ENCODE results near the gene NELFB.

NELFB gene

DNA sequence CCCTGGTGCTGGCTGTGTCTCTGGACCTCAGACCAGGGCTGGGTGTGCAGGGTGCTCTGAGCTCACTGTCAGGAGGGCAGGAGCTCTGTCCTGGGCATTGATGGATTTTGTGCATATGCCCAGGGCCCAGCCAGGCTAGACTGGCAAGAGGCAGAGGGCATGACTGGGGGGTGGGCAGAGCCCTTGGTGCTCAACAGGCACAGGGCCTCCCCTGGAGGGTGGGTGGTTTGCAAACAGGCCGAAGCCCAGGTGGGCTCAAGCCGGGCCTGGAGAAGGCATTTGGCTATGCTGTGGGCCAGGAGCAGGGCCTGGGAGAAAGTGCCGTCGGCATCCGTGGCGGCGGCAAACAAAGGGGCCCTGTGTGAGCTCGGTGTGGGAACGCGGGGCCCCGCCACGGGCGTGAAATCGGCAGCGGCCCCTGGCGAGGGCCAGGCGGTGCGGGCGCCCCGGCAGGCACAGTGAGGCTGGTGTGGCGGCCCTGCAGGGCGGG, 48.8 kb downstream of the NELFB start:
- DNase-seq: no peak

DNA sequence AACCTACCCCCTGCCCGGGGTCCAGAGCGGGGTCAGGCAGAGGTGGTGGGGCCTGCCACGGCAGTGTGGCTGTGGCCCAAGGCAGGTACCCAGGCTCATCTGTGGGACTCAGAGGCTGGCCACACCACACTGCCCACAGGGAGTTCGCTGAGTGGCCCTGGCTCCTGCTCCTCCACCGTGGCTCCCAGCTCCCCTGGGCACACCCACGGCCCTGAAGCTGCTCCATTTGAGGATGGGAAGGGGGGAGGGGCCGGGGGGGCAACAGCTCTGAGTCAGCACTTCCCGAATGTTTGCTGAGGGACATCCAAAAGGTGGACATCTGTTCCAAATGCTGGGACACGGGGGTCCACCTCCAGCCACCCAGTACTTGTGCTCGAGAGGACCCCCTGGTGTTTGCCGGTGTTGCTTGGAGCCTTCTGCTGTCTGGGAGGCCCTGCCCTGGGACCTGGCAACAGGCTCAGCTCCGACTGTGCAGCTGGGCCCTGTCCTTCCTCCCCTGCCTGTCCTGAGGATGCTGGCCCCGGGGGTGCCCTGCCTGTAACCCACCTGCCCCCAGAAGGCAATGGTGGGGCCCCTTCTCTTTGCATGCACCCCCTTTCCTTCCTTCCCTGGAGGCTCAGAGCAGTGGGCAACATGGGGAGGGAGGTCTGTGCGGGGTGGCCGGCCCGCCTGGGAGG, 49.4 kb downstream of the NELFB start:
- DNase-seq: no peak

DNA sequence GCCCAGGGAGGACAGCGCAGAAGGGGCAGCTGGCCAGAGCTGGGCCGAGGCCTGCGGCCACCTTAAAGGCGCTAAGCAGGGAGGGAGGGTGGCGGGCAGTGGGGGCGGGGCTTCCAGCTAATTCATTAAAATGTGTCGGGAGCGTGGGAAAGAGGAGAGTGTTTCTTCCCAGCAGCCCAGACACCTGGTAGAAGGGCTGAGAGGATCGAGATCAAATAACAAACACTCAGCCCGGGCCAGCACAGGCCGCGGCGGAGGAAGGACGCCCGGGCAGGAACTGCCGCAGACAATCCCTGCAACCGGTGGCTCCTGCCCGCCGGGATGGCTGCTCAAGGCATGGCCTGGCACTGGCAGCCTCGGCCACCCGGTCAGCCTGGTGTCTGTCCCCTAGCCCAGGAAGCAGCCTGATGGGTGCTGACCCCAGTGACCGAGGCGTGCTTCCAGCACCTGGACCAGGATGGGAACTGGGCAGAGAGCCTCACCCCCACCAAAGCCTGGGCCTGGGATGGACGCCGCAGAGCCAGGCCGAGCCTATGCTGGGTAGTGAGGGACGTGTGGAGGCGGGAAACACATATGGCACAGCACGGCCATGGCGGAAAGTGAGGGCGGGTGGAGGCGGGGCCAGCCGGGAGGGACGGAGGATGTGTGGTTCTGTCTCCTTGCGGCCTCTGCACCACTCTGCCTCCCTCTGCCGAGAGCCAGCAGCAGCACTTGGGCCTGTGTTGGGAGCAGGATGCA, 50.1 kb downstream of the NELFB start:
- no peak for DNase-seq

DNA sequence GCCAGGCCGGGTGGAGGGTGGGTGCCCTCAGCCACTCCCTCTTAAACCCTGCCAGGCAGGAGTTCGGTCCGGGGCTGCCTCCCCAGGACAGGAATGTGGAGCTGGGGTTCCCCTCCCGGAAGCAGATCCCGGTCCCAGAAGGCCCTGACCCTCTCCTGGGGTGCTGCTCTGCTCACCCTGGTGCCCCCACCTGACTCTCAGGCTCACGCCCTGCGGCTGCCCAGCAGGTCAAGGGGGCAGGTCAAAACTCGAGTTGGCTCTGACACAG, 50.6 kb downstream of the NELFB start:
- no peak for DNase-seq

DNA sequence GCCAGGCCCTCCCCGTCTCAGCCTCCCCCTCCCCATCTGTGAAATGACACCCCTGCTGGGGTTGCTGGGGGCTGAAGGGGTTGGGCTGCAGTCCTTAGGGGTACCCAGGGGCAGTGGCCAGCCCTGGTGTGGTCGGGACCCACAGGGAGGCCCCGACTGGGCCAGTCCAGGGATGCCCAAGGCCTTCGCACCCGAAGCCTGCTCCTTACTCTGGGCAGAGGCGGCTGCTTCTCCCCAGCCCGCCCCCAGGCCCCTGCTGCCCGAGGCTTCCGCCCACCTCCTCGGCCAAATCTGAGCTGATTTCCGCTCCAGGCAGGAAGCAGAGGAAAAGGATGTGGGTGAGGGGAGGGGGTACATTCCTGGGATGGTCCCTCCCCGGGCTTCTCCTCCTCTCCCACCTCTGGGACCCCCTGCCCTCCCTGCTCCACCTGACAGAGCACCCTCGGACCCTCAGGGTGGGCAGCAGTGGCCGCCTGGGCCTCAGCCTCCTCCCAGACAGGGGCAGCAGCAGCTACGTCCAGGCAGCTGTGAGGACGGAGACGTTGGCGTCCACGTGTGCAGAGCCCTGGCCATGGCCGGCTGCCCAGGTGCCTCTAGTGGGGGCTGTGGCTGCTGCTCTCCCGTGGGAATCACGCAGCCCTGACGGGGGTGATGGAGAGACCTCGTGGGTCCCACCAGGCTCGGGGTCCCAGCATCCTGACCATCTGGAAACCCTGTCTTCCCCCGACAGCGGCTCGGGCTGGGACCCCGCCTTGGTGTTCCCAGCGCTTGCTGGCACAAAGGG, 51.1 kb downstream of the NELFB start:
- DNase-seq: no peak

DNA sequence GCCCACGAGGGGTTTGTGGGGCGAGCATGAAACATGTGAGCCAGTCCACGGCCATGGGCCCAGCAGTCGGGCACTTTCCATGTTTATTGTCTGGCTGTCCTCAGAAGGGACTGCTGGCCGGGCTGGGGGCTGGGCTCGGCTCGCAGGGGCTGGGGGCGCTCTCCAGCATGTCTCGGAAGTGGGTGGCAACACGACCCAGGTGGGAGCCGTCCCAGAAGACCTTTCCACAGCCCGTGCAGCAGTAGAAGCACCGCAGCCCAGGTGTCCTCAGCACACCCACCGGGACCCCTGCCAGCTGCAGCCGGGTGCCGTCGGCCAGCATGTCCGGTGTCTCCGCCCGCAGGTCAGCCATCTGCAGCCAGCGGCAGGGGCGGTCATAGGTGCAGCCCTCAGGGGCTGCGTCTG, 51.7 kb downstream of the NELFB start:
- DNase-seq: no peak

DNA sequence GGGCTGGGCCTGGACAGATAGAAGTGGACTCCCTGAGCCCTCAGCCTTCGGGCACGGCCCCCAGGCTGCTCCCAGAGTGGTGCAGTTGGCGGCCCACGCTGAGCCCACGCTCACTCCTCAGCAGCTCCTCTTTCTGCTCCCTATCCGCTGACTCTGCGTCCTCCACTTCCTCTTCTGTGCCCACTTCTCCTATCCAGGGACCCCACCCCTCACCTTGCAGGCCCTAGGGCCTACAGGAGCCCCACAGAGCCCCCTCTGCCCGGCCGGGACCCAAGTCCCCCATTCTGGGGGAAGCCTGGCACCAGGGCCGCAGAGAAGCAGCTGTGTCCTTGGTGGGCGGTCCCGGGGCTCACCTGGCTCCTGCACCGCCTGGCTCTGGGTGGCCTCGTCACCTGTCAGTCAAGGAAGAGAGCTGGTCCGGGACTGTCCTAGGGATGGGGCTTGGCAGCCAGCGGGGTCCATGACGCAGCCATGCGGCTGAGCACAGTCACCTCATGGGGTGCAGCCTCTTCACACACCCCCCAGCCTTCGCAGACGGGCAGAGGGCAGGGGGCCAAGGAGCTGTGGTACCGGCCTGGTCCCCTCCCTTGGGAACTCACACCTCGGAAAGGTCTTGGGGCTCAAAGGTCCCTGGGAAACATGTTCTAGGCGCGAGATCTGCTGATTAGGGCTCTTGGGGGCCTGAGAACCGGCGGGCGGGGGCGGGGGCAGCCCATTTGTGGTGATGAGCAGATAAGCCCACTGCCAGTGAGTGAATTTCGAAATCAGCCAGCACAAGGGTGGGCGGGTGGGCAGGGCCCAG, 52.3 kb downstream of the NELFB start:
- DNase-seq: no peak

DNA sequence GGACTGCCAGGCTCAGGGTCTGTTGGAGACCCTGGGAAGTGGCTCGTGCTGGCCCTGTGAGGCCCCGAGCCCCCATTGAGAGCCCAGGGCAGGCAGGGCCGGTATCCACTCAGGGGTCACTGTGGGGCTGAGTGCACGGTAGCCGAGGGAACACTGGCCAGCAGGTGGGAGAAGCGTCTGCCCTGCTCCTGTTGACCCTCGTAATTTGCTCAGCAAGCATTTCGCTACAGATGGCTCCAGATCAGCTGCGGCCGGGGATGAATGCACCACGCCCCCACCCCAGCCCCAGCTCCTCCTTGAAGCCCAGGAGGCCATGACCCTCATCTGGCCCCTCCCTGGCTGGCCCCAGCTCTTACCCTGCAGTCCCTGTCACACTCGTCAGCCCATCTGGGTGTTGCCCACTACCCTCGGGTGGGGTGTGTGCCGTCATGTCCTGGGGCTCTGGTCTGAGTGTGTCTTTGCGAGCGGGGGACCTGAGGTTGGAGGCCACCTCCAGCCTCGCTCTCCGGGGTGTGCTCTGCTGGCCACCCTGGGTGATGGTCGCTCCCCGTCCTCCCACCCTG, 53.0 kb downstream of the NELFB start:
- DNase-seq: no peak

DNA sequence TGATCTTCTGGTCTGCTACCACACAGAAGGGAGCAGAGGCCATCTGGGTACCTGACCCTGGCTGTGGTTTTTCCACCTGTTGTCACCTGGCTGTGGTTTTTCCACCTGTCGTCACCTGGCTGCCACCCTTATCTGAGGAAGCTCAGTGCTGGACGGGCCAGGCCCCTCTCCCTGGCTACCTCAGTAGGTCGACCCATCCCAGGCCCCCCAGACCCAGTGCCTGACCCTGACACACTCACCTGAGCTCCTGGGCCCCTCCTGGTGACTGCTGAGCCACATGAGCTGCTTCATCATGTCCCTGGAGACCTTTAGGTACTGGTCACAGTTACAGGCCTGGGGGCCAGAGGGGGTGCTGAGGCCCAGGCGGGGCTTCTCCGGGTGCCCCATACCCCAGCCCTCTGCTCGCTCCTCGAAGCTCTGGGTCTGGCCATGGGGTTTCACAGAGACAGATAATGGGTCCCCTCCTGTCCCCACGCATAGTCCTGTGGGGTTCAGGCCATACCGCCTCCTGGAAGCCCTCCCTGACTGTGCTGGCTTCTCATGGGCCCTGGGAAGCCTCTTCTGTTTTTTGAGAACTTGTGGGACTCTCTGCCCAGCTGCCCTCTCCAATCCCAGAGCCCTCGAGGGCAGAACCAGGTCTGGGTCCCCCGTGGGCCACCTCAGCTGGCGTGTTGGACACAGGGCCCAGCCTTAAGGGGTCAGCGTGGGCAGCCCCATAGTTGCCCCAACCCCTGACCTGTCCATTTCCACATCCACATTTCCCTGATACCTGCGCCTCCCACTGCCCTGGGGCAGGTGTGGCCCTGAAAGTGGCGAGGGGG, 54.5 kb downstream of the NELFB start:
- DNase-seq: no peak

DNA sequence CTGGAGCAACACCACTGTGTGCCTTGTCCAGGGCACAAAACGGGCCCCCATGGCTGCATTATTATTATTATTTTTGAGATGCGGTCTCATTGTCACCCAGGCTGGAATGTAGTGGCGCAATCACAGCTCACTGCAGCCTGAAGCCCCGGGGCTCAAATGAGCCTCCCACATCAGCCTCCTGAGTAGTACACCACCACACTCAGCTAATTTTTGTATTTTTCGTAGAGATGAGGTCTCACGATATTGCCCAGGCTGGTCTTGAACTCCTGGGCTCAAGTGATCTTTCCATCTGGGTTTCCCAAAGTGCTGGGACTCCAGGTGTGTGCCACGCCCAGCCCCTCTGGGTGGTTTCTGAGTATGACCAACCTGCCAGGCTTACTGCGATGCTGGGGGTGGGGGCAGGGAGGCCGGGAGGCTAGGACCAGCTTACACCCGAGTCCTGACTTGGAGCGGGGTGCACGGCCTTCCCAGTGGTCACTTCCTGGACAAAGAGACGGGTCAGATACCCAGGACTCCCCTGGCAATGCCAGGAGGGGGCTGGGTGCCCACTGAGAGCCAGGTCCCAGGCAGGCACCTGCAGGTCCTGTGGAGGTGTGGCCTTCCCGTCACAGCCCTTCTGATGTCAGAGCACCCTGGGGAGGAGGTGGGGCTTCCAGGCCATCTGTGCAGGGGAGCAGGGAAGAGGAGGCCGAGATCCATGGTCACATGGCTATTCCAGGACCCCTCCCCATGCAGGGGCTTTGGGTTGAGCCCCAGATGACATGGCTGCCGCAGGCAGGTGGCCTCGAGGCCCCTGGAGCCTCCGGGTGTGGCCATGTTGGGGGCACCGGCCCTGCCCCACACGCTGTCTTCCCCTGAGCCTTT, 55.3 kb downstream of the NELFB start:
- DNase-seq: no peak

DNA sequence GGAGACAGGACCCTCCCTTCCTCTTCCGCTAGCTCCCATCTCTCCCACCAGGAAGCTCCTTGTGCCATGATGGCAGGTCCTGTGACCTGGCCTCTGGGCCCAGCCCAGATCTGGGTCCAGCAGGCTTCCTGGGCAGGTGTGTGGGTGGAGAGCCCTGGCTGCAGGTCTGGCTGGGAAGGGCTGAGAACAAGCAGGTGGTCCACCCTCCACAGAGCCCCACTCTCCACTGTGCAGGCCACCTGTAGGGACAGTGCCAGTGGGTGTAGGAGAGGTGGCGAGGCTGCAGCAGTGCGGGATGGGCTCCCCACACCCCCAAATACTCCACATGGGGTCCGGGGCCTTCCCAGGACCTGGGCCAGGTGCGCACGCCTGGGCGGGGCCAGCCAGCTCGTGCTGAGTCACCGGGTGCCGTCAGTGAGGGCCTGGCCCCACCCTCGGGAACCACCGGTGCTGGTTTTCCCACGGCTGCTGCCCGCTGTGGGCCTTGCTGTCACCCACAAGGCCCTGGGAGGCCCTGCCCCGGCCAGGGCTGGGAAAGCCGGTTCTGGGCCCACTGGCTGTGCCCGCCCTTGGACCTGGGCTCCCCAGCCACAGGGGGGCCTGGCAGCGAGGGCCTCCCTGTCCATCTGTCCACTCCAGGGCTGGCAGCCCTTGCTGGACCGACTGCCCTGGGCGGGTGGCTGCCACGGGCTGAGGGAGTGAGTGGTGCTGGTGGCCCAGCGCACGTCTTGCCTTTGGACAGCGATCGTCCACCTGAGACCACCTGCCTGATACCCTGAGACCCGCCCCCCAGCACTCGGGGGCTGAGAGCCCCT, 56.3 kb downstream of the NELFB start:
- no peak for DNase-seq

DNA sequence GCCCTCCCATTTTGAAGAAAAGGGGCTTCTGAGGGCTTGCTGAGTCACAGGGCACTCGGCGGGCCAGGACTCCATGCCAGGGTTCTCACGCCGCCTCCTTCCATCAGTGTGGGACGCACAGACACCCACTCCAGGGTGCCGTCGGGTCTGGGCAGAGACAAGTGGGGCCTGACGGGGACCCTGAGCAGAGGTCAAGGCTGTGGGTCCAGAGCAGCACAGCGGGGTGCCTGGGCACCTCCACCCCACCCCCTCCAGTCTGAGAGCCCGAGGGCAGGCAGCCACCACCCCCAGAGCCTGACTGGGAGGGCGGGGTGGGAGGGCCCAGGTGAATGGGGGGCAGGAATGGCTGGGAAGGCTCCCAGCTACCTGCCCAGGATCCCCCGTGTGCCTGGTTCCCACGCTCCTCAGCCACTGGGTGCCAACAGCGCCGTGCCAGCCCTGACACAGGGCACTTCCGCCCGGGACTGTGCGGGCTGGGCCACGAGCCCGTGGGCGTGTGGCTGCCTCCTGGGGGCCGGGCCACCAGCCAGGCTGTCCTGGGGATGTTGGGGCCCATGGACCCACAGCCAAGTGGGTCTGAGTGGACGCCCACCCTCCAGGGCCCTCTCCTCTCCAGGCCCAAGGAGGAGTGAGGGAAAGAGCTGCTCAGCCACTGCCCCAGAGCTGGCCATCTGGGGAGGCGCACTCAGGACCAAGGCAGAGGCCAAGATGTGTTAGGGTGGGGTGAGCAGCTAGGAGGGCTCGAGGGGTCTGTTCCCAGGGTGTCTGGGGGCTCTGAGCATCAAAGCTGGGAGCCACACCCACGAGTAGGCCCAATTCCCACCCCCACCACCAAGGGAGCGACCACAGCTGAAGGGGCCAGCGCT, 57.1 kb downstream of the NELFB start:
- DNase-seq: no peak

DNA sequence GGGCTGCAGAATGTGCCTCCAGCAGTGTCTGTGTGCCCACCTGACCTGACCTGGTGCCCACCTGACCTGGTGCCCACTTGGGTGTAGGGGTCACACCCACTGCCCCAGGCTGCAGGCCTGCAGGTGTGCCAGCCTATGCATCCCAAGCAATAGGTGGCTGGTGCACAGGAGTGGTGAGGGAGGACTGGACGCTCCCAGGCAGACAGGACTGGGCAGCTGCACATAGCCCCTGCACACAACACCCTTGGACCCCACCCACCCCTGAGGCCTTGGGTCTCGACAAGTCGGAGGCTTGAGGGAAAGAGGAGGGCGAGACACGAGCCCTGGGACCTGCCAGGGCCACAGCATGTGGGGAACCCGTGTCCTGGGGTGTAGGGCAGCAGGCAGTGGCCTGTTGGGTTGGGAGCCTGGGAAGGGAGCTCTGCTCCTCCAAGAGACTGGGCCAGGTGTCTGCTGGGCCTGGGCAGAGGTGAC, 57.8 kb downstream of the NELFB start:
- no peak for DNase-seq

DNA sequence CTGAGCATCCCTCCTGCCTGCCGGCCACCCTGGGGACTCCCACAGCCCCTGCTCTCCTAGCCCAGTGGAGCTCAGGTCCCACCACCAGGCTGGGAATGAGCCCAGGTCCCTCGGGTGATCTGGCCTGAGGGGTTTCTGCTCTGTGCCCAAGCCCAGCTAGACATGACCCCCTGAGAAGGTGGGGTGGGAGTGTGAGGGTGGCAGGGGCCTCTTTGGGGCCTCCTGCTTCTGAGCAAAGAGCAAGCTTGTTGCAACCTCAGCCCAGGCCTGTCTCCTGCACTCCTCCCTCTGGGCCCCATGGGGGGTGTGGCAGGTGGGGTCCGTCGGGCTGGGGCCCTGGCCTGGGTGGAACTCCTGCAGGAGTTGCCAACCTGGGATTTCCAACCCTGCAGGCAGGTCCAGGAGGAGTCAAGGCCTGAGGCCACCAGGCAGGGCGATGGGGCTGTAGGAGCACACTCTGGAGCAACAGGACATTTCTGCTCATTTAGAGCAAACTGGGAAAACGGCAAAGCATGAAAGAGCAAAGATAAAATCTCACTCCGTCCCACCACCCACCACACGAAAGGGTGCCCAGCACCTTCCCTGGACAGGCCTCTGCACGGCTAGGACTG, 58.3 kb downstream of the NELFB start:
- DNase-seq: no peak

DNA sequence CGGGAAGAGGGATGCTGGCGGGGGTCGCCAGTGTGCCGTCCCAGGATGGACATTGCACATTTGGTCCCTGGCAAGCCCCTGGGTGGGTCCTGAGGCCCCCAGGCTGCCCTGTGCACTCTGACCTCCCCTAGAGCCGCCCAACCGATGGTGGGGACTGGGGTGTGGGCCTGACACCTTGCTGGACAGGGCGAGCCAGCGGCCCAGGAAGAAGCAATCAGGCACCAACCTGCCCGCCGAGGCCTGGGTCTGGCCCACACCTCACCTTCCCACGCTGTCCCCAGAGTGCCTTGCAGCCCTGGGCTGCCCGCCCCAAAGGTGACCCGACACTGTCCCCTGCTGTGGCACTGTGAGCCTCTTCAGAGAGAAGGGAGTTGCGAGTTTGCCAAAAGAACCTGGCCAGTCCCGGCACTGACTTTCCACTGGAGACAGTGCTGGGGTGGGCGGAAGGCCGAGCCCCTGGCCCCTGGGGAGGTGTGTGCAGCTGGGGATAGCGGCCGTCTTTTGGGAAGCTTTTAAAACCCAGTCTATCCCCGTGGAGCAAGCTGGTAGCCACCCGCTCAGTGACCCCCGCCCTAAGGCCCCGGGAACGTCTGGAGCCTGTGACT, 58.9 kb downstream of the NELFB start:
- no peak for DNase-seq

DNA sequence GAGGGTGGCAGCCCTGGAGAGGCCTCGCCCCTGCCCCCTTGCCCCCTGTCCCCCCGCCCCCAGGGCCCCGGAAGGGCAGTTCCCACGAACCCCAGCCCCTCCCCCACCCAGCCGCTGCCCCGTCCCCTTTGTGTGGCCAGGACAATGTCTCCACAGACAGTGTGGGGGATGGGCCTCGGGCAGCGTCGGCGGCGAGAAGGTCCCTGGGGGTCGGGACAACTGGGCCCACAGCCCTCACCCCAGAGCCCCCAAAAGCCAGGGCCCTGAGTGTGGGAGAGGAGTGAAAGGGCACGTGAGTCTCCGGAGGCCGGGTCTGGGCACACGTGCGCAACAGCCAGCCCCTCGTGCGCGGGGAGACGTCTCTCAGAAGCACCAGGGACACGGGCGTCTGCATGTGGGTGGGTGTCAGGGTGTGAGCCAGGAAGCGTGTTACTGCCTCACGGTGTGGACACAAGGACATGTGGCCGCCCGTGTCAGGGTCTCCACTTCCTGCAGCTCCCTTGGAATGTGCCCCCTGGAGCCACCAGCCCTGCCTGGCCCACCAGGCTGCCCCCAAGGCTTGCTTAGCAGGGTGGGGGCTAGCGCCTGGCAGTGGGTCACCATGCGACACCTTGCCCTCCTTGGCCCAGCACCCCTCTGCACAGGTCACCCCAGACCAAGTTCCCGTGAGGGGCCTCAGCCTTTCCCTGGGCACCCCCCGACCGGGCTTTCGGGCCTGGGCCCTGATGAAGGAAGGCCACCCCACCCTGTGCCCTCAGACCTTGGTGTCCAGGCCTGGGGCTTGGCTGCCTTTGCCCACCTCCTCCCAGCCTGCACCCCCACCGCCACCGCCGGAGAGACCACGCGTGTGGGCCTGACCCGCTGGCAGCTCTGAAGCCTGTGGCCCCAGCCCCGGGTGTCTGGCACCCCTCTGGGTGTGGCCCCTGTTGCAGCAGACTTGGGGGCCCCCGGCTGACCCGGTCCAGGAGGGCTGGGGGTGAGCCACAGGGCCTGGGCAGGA, 59.7 kb downstream of the NELFB start:
- DNase-seq: no peak

DNA sequence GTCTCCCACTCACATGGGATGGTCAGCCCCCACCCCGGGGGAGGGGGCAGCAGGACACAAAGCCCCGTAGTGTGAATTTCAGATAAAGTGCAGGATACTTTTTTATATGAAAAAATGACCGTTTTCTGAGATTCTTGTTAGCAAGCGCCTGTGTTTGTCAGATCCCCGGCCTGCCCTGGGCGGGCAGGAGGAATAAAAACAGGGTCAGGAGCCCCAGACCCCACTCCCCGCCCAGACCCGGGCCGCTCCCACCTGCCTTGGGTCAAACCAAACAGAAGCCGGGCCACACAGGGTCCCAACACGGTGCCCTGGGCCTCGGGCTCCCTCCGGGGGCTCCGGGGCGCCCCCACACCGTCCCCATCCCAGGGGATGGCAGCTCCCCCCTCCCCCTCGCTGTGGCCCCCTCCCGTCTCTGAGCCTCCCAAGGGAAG, 60.5 kb downstream of the NELFB start:
- no peak for DNase-seq
